ENCODE data around the gene NR3C1.
A peak's percentile ranks its signal among the peaks of the same experiment; 100 is the strongest.

NR3C1 gene

DNA sequence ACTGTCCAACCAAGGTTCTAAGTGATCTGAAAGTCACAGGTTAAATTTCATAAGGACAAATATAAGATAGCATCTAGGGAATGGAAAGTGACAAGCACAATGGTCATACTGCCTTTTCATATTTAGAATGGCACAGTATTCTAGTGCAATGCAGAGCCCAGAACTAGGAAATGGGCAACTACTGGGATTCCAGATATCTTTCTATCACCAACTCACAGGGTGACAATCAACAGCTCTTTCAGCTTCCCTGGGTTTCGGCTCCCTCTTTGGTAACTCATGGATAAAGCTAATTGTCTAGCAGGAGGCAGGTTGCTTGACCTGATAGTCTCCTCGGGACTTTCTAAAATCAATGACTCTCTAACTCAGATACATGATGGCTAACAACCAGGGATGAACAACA, 60.4 kb downstream of the NR3C1 start:
- CTCF ChIA-PET, result interaction anchor here (0.9 kb wide), 1 partner anchor 123 kb away, joined by 3 read pairs; no protein-coding TSS in a partner anchor
- POLR2A ChIA-PET, result no interaction called here
- DNase-seq (ENCODE audit: extremely low spot score), result no peak
- no peak for TF ChIP-seq PKNOX1 (IDR thresholded peaks at IDR 0.05)

- TF ChIP-seq NFRKB (IDR thresholded peaks at IDR 0.05) (no peak), PKNOX1 (IDR thresholded peaks at IDR 0.05) (no peak), SUZ12 (IDR thresholded peaks at IDR 0.05) (no peak), FOXA1 (IDR thresholded peaks at IDR 0.05) (no peak), HDGF (IDR thresholded peaks at IDR 0.05; ENCODE audit: borderline replicate concordance) (no peak)
- DNase-seq (ENCODE audit: extremely low spot score), result no peak
- POLR2A ChIA-PET, result no interaction called here
- CTCF ChIA-PET, result no interaction called here
These were observed 60.9 kb downstream of the NR3C1 start for GRCh38 chr5:143342607-143343006.

- ChIA-PET CTCF (no interaction called here), POLR2A (no interaction called here)
- TF ChIP-seq ELF4 (IDR thresholded peaks at IDR 0.05) (no peak), ARNT (IDR thresholded peaks at IDR 0.05) (no peak)
- no peak for DNase-seq (ENCODE audit: extremely low spot score)
These were observed 61.5 kb downstream of the NR3C1 start for GRCh38 chr5:143341807-143342570.

DNA sequence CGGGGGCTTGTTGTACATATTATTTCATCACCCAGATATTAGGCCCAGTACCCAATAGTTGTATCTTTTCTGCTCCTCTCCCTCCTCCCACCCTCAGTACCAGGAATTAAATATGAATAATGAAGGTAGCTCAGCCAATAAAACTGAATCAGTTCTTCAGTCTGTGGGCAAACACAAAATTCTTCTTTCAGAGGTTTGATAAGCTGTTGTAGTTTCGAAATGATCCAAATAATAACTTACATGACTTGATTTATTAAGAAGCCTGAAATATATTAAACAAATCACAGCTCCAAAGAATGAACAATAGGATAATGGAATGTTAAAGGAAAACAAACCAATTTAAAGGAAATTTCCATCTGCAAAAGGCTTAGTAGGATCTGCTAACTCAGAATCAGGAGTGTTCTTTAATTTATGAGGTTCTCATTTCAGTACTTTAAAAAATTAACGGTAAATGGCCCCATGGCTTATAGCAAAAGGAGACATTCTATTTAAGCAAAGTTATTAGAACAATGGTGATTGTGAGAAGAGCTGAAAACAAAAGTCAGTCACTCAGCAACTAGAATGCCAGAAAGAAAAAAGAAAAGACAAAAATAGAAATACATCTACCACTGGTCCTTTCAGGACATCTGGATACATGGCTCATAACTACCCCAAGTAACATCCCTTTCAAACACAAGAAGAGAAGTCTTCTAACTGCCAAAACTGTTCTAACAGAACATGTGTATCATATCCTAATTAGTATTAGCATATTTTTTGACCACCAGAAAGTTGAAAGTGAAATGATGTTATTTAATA, 62.4 kb downstream of the NR3C1 start:
- TF ChIP-seq FOXA1 (IDR thresholded peaks at IDR 0.05) (no peak), SP1 (IDR thresholded peaks at IDR 0.05) (no peak)
- CTCF ChIA-PET, result no interaction called here
- POLR2A ChIA-PET, result no interaction called here
- DNase-seq (ENCODE audit: extremely low spot score), result no peak

DNA sequence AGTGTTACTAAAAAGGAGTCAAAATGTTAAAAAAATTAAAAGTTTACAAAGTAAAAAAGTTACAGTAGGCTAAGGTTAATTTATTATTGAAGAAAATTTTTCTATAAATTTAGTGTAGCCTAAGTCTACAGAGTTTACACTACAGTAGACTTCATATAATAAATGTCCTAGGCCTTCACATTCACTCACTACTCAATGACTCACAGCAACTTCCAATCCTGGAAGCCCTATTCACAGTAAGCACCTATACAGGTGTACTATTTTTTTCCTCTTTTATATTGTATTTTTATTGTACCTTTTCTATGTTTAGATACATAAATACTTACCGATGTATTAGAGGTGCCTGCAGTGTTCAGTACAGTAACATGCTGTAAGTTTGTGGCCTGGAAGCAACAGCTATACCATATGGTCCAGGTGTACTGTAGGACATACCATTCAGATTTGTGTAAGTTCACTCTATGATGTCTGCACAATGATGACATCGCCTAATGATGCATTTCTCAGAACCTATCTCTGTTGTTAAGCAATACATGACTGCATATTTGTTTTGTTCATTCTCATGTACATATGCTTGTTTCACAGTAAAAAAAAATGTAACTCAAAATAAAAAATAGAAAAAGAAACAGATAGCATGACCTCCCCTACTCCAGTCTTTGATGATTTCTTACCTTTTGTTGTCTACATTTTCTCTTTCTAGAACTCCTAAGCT, 64.7 kb downstream of the NR3C1 start:
- ChIA-PET POLR2A (no interaction called here), CTCF (interaction anchor here (1.0 kb wide), 1 partner anchor 62 kb away, joined by 3 read pairs; no protein-coding TSS in a partner anchor)
- no peak for TF ChIP-seq NFRKB (IDR thresholded peaks at IDR 0.05)
- no peak for TF ChIP-seq BHLHE40 (IDR thresholded peaks at IDR 0.05; ENCODE audit: borderline replicate concordance)
- no peak for TF ChIP-seq ELF4 (IDR thresholded peaks at IDR 0.05)
- TF ChIP-seq PKNOX1 (IDR thresholded peaks at IDR 0.05), result no peak
- TF ChIP-seq ZNF384 (IDR thresholded peaks at IDR 0.05), result no peak
- TF ChIP-seq CTBP1 (IDR thresholded peaks at IDR 0.05; ENCODE audit: borderline replicate concordance), result no peak
- no peak for TF ChIP-seq FOXM1 (IDR thresholded peaks at IDR 0.05; ENCODE audit: borderline replicate concordance)
- no peak for TF ChIP-seq HDGF (IDR thresholded peaks at IDR 0.05; ENCODE audit: borderline replicate concordance)
- TF ChIP-seq ARNT (IDR thresholded peaks at IDR 0.05), result no peak
- no peak for TF ChIP-seq LEF1 (IDR thresholded peaks at IDR 0.05; ENCODE audit: borderline replicate concordance)
- DNase-seq (ENCODE audit: extremely low spot score), result no peak

GRCh38 chr5:143337946-143338345, 65.5 kb downstream of the NR3C1 start:
- DNase-seq (ENCODE audit: extremely low spot score), result no peak
- TF ChIP-seq ZNF384 (IDR thresholded peaks at IDR 0.05) (no peak), TARDBP (IDR thresholded peaks at IDR 0.05) (no peak), CTBP1 (IDR thresholded peaks at IDR 0.05; ENCODE audit: borderline replicate concordance) (no peak), FOXA1 (IDR thresholded peaks at IDR 0.05) (no peak), PKNOX1 (IDR thresholded peaks at IDR 0.05) (peak; percentile 87)
- ChIA-PET CTCF (interaction anchor here (0.5 to 1.0 kb wide), 2 partner anchors 63 to 555 kb away, joined by 3 to 6 read pairs; no protein-coding TSS in a partner anchor), POLR2A (no interaction called here)

DNA sequence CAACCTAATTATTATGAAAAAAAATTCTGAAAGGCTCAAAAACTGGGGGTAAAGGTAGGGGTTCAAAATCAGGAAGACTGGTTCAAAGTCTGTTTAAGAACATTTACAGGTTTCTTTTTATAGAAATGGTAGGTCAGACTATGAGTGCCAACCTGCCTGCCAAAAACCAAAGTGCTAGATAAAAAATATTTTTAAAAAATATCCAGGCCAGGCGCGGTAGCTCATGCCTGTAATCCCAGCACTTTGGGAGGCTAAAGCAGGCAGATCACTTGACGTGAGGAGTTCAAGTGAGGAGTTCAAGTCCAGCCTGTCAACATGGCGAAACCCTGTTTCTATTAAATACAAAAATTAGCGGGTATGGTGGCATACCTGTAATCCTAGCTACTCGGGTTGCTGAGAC, 67.0 kb downstream of the NR3C1 start:
- no peak for DNase-seq (ENCODE audit: extremely low spot score)
- no peak for TF ChIP-seq PKNOX1 (IDR thresholded peaks at IDR 0.05)
- TF ChIP-seq SP1 (IDR thresholded peaks at IDR 0.05), result no peak
- no peak for TF ChIP-seq NFRKB (IDR thresholded peaks at IDR 0.05)
- TF ChIP-seq TARDBP (IDR thresholded peaks at IDR 0.05), result no peak
- no peak for TF ChIP-seq ZNF384 (IDR thresholded peaks at IDR 0.05)
- no peak for TF ChIP-seq BHLHE40 (IDR thresholded peaks at IDR 0.05; ENCODE audit: borderline replicate concordance)
- TF ChIP-seq ELF4 (IDR thresholded peaks at IDR 0.05), result no peak
- no peak for TF ChIP-seq FOXA1 (IDR thresholded peaks at IDR 0.05)
- TF ChIP-seq L3MBTL2 (conservative IDR thresholded peaks at IDR 0.05), result no peak
- TF ChIP-seq FOXK2 (IDR thresholded peaks at IDR 0.05), result no peak
- no peak for TF ChIP-seq FOXM1 (IDR thresholded peaks at IDR 0.05; ENCODE audit: borderline replicate concordance)
- TF ChIP-seq CTBP1 (IDR thresholded peaks at IDR 0.05; ENCODE audit: borderline replicate concordance), result no peak
- TF ChIP-seq SUZ12 (IDR thresholded peaks at IDR 0.05), result no peak
- no peak for TF ChIP-seq ARNT (IDR thresholded peaks at IDR 0.05)
- no peak for TF ChIP-seq HDGF (IDR thresholded peaks at IDR 0.05; ENCODE audit: borderline replicate concordance)
- no peak for TF ChIP-seq LEF1 (IDR thresholded peaks at IDR 0.05; ENCODE audit: borderline replicate concordance)
- ChIA-PET POLR2A (no interaction called here), CTCF (no interaction called here)

Data from HEK293T (cell line).